Activated CD8-positive, alpha-beta memory T cell treated with anti-CD3 and anti-CD28 coated beads for 36 hours (primary cell): ENCODE results near the gene KCNQ1OT1. TPM values are rescaled to one million over a fixed set of nuclear protein-coding genes. Genes with fewer than 3 reads are reported as not detected.

ENCODE experiments used
- CTCF ChIA-PET: fragments of 350-600 bp; sonication (Branson Sonifier 250); formaldehyde crosslinking; loops from one replicate; lab custom pipeline; 2021; ENCODE audit warnings: antibody characterized with exemption; lab: Charles Lee
- POLR2A ChIA-PET: fragments of 350-600 bp; sonication (Branson Sonifier 250); formaldehyde crosslinking; loops from one replicate; lab custom pipeline; 2021; ENCODE audit warnings: antibody characterized with exemption; lab: Charles Lee
- total RNA-seq, 2 experiments: library from RNA; stranded (reverse); gene quantifications; one replicate each; pipeline ENCODE4 v1.2.3, GENCODE V29; 2021

Gene KCNQ1OT1
- total RNA-seq, 2 experiments from 2014 or later, result 0.21 TPM

DNA sequence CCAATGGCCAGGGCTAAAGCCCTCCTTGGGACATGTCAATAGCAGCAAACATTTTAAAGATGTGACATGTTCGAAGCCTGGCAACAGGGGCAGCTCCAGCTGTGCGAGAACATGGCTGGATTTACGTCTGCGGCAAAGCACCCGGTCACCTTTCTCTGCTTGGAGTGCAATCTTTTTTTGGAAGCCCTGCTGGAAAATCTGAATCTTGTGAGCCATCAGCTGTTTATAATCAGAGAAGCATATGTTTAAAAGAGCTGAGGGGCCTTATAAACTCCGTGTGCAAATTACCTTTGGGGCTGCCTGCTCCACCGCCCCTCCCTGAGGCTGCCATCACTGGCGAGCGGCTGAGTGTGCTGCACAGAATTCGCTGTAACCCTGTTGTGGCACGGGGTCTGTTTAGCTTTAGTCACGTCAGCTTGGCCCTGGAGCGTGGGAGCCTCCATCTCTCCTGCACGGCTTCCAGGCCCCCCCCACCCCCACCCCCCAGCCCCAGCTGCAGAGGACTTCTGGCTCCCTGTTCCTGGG, 9.0 kb upstream of the KCNQ1OT1 start:
- ChIA-PET CTCF (no interaction called here), POLR2A (no interaction called here)

DNA sequence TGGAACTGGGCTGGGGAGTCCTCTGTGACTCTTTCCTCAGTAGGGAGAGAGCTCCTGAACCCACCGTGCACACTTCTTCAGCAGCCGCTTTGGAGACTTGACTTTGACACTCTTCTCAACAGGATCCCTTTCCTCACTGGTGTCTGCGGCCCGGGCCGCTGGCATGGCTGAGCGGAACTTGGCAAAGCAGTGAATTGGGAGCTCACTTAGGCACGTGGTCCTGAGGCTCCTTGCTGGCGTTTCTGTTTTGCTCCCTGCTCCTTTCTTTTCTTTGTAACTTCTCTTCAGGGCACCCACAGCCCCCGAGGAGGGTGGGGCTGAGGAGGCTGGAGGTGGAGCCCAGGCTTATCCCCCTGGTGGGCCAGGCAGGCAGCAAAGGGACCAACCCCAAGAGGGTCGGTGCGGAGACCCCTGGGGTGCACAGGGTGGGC, 8.4 kb upstream of the KCNQ1OT1 start:
- ChIA-PET CTCF (no interaction called here), POLR2A (no interaction called here)

DNA sequence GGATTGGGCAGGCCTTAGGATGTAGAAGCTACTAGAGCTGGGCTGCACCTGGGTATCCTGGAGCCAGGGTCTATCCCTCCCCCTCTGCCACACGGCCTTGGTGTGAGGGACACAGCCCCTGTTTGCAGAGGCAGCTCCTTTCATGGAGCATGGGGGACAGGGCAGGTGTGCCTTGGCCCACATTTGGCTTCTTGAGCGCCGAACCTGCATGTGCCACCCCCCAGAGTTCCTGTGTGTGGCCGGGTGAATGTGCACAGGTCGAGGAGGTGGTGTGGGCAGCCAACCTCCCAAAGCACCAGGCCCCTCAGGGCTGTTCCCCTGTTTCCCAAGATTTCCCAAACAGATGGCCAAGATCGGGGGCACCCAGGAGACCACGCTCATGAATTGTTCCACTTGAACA, 7.9 kb upstream of the KCNQ1OT1 start:
- POLR2A ChIA-PET, result no interaction called here
- CTCF ChIA-PET, result no interaction called here

DNA sequence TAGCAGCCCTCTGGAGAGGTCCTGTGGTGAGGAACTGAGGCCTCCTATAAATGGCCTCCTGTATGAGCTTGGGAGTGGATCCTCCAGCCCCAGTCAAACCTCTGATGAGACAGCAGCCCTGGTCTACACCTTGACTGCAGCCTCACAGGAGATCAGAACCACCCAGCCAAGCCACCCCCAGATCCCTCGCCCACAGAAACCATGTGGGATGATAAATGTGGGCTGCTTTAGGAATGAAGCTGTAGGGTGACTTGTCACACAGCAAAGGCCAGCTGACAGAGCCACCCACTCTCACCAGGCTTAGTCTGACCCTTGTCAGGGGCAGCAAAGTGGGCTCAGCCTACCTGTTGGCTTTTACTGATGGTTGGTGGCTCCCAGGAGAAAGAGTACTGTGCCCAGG, 6.5 kb upstream of the KCNQ1OT1 start:
- ChIA-PET POLR2A (no interaction called here), CTCF (no interaction called here)

DNA sequence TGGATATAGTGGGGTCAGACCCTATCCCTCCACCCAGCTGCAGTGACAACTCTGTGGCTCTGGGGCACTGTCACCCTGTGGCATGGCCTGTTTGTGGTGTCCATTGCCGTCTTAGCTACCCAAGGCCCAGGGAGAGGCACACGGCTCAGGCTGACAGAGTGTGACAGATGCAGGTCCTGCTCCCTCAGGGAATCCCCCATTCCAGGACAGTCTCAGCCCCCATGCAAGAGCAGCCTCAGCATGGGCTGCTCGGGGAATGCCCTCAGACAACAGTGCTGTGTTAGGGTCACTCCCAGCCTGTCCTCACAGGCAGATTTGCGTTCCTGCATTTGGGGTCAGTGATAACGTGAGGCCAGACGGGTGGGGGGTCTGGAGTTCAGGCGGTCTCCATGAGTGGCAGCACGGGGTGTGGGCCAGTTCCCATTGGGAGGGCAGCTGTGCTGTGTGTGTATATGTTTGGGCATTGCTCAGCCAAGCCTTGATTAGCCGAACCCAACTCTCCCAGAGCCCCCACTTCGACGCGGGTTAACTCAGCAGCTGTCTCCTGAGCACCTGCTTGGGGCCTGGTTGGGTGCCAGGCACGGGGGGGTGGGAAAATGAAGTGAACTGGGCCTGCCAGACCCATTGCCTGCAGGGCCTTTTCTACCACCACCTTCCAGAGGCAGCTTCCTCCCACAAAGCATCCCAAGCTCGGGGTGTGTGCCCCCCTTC, 5.3 kb upstream of the KCNQ1OT1 start:
- CTCF ChIA-PET, result no interaction called here

DNA sequence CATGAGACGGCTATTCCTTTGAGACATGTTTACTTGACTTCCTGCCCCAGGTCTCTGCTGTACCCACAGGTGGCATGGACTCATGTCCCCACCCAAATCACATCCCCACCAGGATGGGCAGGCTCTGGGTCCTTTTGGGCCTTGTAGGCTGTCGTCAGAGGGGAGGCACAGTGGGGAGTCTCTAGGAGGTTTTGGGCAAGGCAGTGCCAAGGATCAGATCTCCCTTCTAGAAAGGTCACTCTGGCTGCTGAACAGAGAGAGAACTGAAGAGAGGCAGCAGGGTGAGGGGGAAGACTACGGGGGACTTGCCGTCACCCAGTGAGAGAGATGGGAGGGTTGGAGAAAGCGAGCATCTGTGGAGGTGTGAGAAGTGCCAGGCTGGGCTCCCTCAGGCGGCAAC, 4.6 kb upstream of the KCNQ1OT1 start:
- ChIA-PET CTCF (no interaction called here), POLR2A (no interaction called here)

More for the DNA sequence above, 5.3 kb upstream of the KCNQ1OT1 start:
- POLR2A ChIA-PET, result no interaction called here

DNA sequence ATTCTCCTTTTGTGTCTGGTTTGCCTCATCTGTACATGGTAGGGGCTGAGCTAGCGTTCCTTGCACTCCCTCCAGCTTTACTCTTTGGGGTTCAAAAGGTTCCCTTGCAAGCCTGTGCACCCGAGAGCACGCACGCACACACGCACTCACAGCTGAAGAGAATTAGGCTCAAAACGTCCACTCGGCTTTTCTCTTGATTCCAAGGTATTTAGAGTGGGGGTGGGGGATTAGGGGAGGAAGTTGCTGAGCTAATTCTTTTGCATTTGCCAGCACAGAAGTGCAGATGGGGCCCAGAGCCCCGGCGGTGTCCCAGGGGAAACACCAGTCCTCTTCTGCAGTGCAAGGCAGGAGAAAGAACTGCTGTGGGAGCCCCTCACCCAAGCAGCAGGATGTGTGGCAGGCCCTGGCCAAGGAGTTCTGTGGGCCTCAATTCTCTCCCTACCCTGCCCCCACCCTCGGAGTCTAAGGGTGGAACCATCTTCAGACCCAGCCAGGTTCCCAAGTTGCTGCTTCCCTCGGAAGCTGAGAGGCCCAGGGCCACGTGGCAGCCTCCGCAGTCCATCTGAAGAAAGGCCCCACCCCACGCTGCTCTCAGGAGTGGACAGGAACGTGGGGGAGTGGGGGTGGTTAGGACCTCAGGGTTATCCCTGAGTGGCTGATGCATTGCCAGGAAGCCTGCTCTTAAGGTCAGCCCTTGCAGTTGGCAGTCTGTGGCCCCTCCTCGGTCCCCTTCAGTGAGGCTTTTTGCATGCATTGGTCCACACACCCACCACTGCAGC, 3.8 kb upstream of the KCNQ1OT1 start:
- POLR2A ChIA-PET, result no interaction called here
- CTCF ChIA-PET, result no interaction called here

DNA sequence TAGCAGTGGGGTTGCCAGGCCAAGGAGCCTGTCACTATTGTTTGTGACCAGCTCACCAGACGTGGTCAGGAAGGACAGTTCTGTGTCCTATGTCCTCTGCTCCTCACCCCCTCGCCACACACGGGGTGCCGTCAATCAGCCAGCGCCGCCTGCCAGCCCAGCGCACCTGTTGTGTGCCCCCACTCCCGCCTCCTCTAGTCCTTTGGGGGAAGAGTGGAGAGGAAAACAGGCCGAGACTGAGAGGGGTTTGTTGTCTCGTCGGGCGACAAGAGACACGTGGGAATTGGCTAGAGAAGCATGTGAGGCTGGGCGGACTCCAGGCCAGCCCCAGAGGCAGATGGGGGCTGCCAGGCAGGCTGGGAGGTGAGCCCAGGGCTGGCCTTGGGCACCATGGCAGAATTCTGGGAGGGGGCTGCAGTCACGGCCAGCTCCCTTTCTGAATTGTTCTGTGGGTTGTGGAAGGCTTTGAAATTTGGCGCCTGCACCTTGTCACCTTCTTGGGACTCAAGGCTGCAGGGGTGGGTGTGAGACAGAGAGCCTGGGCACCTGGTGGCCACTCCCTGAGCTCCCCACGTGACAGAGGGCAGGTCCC, 3.1 kb upstream of the KCNQ1OT1 start:
- CTCF ChIA-PET, result no interaction called here
- POLR2A ChIA-PET, result no interaction called here

DNA sequence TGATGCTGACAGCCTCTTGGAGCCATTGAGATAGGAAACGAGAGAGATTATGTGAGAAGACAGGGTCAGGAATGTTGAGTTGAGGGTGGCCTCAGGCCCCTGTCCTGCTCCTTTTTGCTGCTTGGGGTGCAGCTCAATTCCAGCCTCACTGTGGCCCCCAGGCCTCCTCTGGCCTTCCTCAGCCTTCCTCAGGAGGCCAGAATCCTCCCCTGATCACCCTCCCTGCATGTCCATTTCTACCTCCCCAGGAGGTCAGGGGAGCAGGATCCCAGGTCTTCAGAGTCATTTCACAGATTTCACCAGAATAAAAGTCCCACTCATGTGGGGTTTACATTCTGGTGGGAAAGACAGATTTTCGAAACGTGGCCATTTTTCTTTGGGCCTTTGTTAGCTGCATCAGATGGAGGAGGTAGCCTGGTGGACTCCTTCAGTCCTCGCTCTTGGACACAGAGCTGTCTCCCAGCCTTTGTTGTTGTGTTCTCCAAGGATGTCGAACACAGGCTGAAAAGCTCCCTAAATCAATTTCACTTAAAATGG, 2.2 kb upstream of the KCNQ1OT1 start:
- ChIA-PET POLR2A (no interaction called here), CTCF (no interaction called here)

DNA sequence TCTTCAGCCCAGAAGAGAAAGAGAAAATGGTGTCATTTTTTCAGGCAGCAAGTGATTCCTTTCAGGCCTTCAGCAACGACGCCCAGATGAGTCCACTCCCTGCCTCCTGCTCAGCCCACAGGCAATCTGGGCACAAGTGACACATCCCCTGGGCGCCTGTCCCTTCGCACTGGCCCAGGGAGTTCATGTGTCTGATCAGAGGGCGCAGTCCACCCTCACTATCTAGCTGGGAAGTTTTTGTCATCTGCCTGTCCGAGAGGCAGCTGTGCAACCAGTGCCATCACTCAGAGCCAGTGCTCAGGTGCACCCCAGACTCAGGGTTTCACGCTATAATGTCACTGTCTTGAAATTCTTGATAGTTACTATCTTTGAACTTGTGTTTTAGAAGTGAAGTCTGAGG, 1.4 kb upstream of the KCNQ1OT1 start:
- ChIA-PET CTCF (no interaction called here), POLR2A (no interaction called here)

DNA sequence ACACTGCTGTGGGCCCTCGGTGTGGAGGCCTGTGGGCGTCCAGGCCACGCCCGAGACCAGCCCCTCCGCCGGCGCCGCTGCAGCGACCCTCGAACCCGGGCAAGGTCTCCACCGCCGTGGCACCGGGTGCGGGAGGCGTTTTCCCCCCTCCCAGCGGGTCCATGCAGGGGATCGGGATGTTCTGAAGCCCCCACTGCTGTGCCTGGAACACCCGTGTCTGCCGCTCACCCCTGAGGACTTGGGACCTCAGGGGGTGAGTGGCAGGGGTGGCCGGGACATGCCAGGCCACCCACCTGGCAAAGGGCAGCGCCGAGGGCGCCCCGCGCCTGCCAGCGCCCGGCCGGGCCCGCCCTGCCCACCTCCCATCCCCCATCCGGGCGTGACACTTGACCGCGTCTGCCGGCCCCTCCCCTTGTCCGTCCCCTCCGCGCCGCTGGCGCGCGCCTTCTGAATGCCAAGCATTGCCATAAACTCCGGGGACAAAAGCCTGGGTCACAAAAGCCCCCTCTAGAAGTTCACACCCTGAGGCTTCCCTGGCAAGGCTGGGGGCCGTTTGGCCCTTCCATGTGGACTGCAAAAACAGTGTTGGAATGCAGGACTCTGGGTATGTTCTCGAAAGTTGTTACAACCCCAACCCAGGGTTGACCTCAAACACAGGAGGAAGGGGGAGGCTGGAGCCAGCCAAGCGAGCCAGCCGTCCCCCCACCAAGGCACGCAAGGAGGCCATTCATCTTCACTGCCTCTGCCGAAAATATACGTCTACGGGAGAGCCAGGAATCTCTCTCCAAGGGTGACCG, 819 bp upstream of the KCNQ1OT1 start:
- CTCF ChIA-PET, result no interaction called here
- POLR2A ChIA-PET, result no interaction called here

DNA sequence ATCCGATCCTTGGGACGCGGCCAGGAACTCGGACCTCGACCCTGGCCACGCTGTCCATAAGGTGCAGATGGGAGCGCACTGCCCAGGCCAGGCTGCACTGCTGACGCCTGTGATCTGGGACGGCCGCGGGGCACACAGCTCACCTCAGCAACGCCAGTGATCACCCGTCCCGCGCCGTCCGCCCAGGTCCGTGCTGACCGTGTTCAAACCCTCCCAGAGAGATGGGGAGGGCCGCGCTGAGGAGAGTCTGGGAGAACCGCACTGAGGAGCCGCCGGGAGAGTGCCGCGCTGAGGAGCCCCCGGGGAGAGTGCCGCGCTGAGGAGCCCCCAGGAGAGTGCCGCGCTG, 636 bp downstream of the KCNQ1OT1 start:
- ChIA-PET CTCF (no interaction called here), POLR2A (interaction anchor here (0.5 kb wide), 1 partner anchor 1093 kb away, joined by 6 read pairs; no protein-coding TSS in a partner anchor)

DNA sequence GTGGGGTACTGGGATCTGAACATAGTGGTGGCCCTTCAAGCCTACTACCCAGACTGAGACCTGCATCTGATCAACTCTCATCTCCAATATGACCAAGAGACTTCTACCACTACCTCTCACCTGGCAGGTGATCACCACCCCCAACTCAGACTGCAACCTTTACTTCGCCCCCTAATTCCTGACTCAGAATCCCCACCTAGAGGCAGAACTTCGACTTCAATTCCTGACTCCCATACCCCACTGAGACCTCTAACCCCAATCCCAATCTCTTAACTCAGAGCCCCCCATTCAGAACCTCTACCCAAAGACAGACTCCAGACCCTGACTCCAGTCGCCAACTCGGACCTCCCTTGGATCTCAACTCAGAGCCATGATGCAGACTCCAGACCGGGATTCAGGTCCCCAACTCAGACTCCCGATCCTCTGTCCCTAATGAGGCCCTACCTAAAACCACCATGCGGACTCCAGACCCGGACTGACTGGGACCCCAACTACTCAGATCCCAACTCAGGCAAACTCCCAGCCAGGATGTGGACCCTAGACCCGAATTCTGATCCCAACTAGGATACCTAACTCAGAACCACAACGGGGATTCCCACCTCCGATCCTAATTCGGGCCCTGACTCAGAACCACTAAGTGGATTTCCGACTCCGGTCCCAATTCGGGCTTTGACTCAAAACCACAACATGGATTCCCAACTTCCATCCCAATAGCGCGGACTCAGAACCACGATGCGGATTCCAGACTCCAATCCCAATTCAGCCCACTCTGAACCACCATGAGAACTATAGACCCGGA, 1.2 kb downstream of the KCNQ1OT1 start:
- ChIA-PET CTCF (no interaction called here), POLR2A (no interaction called here)

DNA sequence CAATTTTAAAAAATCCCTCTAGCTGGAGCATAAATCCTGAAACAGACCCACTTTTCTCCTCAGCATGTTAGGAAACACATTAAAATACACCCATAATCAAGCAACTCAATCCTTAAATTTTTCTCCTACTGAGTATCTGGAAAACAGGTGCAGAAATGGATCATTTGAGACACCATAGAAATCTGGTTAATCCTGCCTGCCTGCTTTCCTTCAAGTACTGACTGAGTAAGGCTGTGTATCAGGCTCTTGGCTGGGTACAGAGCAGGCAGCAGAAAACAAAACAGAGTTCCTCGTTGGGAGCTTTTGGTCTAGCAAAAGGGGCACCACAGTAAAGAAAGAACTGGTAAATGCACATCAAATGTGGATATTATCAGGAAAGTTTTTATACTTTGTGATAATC, 1.9 kb downstream of the KCNQ1OT1 start:
- ChIA-PET POLR2A (no interaction called here), CTCF (no interaction called here)

DNA sequence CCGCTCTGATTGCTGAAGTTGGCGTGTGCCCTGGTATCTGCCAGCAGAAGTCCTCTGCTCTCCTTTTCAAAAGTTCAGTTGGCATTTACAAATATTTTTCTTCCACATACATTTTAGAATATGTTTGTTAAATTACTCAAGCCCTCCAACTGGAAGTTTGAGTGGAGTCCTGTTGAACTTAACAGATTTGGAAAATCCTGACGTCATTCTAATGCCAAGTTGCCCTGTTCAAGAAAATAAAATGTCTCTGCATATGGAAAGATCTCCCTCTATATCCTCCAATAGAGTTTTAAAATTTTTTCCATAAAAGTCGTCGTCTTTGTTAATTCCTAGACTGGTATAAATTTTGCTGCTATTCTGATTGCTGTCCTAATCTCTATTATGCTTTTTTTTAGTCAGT, 3.3 kb downstream of the KCNQ1OT1 start:
- POLR2A ChIA-PET, result no interaction called here

DNA sequence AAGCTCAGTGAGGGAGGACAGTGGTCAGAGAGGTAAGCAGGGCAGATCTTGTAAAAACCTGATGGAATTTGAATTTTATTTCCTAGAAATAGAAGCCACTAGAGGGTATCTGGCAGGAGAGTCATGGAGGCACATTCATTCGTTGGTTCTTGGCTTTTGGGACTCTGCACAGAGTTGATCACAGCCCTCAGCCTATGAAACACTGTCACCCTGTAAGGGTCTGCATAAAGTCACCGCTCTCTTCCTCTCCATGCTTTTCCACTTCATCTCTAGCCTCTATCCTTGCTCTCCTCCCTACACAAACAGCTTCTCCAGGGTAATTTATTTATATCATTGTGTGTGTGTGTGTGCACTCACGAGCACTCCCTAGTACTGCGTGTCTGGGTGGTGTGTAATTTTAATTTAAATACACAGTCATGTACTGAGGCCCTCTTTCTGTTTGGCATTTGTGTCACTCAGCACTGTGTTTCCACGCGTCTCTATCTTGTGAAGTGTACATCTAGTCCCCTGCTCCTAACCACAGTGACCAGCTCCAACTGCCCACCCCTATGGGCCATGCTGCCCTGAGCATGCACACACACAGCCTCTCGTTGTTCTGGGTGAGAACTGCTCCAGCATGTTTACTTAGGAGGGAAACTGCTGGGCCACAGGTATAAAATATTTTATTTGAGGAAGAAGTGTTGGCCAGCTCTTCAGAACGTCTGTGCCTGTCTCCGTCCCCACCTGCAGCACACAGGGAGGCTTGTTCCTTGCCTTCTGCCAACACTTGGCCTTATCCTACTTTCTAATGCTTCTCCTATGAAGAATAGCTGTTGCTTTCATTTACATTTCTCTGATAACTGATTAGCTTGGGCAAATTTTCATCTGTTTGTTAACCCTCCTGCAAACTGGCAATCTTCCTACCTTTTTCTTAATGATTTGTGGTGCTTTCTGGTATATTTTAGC, 4.5 kb downstream of the KCNQ1OT1 start:
- CTCF ChIA-PET, result interaction anchor here (1.2 kb wide), 1 partner anchor 52 kb away, joined by 3 read pairs; no protein-coding TSS in a partner anchor
- POLR2A ChIA-PET, result no interaction called here

More for the DNA sequence above, 3.3 kb downstream of the KCNQ1OT1 start:
- CTCF ChIA-PET, result no interaction called here

DNA sequence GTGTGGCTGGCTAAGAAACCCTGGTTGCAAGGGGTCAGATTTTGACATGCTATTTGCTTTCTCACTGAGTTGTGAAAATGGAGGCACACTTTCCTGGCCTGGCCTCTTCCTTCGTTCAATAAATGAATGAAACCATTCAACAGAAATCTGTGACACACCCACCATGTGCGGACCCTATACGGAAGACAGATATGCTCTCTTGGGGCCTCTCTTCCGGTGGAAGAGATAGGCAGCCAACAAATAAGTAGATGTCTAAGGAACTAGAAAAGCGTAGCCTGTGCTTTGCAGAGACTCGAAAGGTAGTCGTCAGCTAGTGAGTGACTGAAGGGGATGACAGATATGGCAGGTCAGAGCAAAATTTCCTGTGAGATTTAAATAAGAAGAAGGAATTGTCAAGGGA, 5.3 kb downstream of the KCNQ1OT1 start:
- ChIA-PET POLR2A (no interaction called here), CTCF (no interaction called here)
